Right atrium auricular region (tissue), 2 donors: Measurements from ENCODE around the gene GGNBP2. TPM values are rescaled to one million over a fixed set of nuclear protein-coding genes. Genes with fewer than 3 reads are reported as not detected.

Experiments
- DNase-seq: peaks from one replicate; pipeline ENCODE4 v3.0.0-alpha.2; 2019; ENCODE audit warnings: low spot score
- H3K27ac ChIP-seq, 2 donors: fragments of 200-600 bp; sonication (generic); 1 replicate in 1 of 2; 2 replicates in 1 of 2; pipeline ENCODE4 v1.5.1; 2016 to 2019
- H3K27me3 ChIP-seq, 2 donors: fragments of 200-600 bp; sonication (generic); one replicate each; pipeline versions ENCODE4 v1.5.1 to v1.6.0; 2017 to 2019
- H3K36me3 ChIP-seq: fragments of 200-600 bp; sonication (generic); one replicate; pipeline ENCODE4 v1.5.1; 2016
- H3K4me1 ChIP-seq, 2 donors: fragments of 200-600 bp; sonication (generic); one replicate each; pipeline versions ENCODE4 v1.5.1 to v1.6.0; 2017 to 2019
- H3K4me3 ChIP-seq, 2 donors: fragments of 200-600 bp; sonication (generic); 1 replicate in 1 of 2; 2 replicates in 1 of 2; pipeline ENCODE4 v1.5.1; 2017 to 2019; ENCODE audit warnings: mild to moderate bottlenecking in 1 of 2, moderate library complexity in 1 of 2
- H3K9me3 ChIP-seq, 2 donors: fragments of 200-600 bp; sonication (generic); one replicate each; pipeline ENCODE4 v1.5.1; 2019
- total RNA-seq, 2 donors: library from RNA; depleted of rRNA; stranded (reverse); fragments of >200 nt; gene quantifications; one replicate each; pipeline ENCODE4 v1.1.0, GENCODE V29; 2016
- TF ChIP-seq, protein P1 (sequence below), 2 donors: fragments of 200-600 bp; sonication (generic); IDR thresholded peaks; one replicate each; pipeline ENCODE4 v1.5.1; 2019; ENCODE audit warnings: antibody characterized with exemption in 2 of 2

GGNBP2 gene
- total RNA-seq, 2 donors from 2014 or later: 26.7 to 30.1 TPM

DNA sequence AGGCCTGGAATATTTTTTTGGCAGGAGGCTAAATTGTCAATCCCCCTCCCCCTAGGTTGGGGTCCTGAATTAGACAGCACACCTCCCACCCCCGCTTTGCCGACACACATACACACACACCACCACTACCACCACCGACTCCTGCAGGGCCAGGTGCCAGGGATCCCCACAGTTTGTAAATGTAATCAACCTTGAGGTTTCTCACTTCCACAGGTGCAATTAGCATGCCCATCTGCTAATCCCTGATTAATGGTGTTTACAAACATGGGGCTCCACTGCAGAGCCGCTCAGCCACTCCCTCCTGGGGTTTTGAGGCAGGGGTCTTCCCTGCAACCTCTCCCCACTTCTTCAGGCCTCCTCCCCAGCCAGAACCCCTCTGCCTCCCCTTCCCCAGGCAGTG, 68.4 kb downstream of the GGNBP2 start:
- TF ChIP-seq, protein P1, sequence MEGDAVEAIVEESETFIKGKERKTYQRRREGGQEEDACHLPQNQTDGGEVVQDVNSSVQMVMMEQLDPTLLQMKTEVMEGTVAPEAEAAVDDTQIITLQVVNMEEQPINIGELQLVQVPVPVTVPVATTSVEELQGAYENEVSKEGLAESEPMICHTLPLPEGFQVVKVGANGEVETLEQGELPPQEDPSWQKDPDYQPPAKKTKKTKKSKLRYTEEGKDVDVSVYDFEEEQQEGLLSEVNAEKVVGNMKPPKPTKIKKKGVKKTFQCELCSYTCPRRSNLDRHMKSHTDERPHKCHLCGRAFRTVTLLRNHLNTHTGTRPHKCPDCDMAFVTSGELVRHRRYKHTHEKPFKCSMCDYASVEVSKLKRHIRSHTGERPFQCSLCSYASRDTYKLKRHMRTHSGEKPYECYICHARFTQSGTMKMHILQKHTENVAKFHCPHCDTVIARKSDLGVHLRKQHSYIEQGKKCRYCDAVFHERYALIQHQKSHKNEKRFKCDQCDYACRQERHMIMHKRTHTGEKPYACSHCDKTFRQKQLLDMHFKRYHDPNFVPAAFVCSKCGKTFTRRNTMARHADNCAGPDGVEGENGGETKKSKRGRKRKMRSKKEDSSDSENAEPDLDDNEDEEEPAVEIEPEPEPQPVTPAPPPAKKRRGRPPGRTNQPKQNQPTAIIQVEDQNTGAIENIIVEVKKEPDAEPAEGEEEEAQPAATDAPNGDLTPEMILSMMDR (IDR thresholded peaks at IDR 0.05): no peak
- Histone ChIP-seq H3K36me3 (no peaks in the 10 kb centered on the region), H3K27me3 (no peaks in the 10 kb centered on the region), H3K4me3 (no peak overlapping the region), H3K9me3 (no peaks in the 10 kb centered on the region), H3K4me1 (peaks cover 0 to 7% of the 10 kb centered on the region in 2 donors), H3K27ac (no peak overlapping the region)
- DNase-seq: no peak

GRCh38 chr17:36614081-36614480, 69.4 kb downstream of the GGNBP2 start:
- no peaks in the 10 kb centered on the region for H3K36me3 ChIP-seq
- no peaks in the 10 kb centered on the region for H3K27me3 ChIP-seq
- TF ChIP-seq, protein P1 (IDR thresholded peaks at IDR 0.05): no peak

GRCh38 chr17:36614933-36615332, 70.2 kb downstream of the GGNBP2 start:
- Histone ChIP-seq H3K27me3 (no peaks in the 10 kb centered on the region), H3K27ac (no peak overlapping the region)

More at GRCh38 chr17:36614081-36614480, 69.4 kb downstream of the GGNBP2 start:
- Histone ChIP-seq H3K27ac (no peak overlapping the region), H3K4me3 (no peak overlapping the region), H3K9me3 (no peaks in the 10 kb centered on the region), H3K4me1 (peaks cover 0 to under 1% of the 10 kb centered on the region in 2 donors)
- DNase-seq: no peak

GRCh38 chr17:36616061-36617029, 71.6 kb downstream of the GGNBP2 start:
- Histone ChIP-seq H3K9me3 (no peaks in the 10 kb centered on the region), H3K27me3 (no peaks in the 10 kb centered on the region), H3K4me3 (no peak overlapping the region), H3K27ac (no peak overlapping the region), H3K36me3 (no peaks in the 10 kb centered on the region), H3K4me1 (no peaks in the 10 kb centered on the region)
- TF ChIP-seq, protein P1 (IDR thresholded peaks at IDR 0.05): no peak
- DNase-seq: no peak

More at GRCh38 chr17:36614933-36615332, 70.2 kb downstream of the GGNBP2 start:
- Histone ChIP-seq H3K36me3 (no peaks in the 10 kb centered on the region), H3K4me3 (no peak overlapping the region), H3K9me3 (no peaks in the 10 kb centered on the region), H3K4me1 (no peaks in the 10 kb centered on the region)
- TF ChIP-seq, protein P1 (IDR thresholded peaks at IDR 0.05): no peak
- DNase-seq: no peak

DNA sequence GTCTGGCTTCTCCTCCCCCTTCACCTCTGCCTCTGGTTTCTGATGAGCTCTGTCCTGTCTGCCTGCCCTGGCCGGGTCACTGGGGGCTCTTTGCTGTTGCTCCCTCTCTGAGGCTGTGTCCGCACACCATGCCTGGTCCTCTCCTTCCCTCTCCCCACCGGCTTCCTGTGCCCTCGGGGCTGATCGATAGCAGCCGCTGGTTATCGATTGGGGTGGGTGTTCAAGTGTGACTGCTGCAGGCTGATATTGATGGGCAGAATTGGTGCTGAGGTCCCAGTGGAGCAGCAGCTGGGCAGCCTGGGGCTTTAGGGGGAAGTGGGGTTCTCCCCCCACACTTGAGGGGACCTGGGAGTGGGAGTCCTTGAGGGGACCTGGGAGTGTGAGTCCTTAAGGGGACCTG, 73.1 kb downstream of the GGNBP2 start:
- H3K27me3 ChIP-seq: no peaks in the 10 kb centered on the region
- no peaks in the 10 kb centered on the region for H3K9me3 ChIP-seq
- H3K4me3 ChIP-seq: no peak overlapping the region
- no peaks in the 10 kb centered on the region for H3K4me1 ChIP-seq
- no peak for DNase-seq
- TF ChIP-seq, protein P1 (IDR thresholded peaks at IDR 0.05): no peak
- no peak overlapping the region for H3K27ac ChIP-seq
- H3K36me3 ChIP-seq: no peaks in the 10 kb centered on the region
